OCI-M2 (cell line): ENCODE data around the gene MEIG1.
"Not testable (repeated sequence)": the region's sequence is repeated elsewhere in the genome, so short reads cannot be mapped to it uniquely, and the experiment has no call there.

Source experiments
- DNase-seq: peaks from one replicate; lab custom pipeline; 2025; ENCODE audit not compliant: unreplicated experiment; lab: John Stamatoyannopoulos, UW

MEIG1 gene

DNA sequence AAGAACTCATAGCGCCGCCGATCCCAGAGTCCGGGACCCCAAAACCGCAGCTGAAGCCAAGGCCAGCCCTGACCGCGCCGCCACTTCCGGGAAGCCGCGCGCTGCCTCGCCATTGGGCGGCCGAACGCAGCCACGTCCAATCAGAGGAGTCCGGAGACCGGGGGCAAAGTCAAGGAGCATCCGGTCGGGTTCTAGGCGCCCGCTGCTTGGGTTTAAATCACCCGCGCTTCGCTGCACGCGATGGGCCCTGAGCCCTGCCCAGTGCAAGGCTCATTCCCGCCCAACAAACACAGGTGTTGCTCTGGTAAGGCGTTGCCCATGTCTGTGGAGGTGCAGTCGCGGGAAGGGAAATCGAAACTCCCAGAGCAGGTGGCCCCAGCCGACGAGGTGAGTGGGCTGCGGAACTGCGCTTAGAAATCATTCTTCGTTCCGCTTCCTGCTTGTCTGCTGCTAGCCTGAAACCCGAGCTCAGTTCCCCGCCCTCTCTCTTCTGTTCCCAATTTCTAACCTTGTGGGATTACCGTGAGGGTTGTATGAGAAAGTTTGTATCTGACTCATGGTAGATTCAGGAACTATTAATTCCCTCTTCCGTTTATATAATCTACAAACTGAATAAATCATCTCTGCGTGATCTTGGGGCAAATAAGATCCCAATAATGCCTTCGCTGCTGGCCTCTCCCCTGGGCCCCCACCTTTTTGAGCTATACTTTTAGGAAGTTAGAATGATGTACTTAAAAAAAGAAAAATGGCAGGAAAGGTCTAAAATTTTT, 5.0 kb upstream of the MEIG1 start, which contains the start of gene DCLRE1C:
Gene DCLRE1C (minus strand): TSS at position 96 of the 770 bp plus-strand sequence. CDS start 86 bp downstream, at position 10.
- DNase-seq, result peak; percentile 69

GRCh38 chr10:14954934-14955333, 4.3 kb upstream of the MEIG1 start:
- no peak for DNase-seq

GRCh38 chr10:14958872-14959220, 342 bp upstream of the MEIG1 start:
- no peak for DNase-seq

DNA sequence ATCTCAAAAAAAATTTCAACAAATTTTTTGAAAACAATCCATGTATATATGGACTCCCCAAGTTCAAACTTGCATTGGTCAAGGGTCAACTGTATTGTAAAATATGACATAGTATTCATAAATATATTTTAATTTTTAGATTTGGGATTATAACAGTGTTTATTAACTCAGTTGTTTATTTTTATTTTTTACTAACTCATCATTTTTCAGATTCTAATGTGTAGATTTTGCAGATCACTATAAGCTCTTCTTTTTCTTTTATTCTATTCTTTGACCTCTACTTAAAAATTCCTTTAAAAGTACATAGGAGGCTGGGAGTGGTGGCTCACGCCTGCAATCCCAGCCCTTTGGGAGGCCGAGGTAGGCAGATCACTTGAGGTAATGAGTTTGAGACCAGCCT, 8.7 kb downstream of the MEIG1 start:
- no peak for DNase-seq

DNA sequence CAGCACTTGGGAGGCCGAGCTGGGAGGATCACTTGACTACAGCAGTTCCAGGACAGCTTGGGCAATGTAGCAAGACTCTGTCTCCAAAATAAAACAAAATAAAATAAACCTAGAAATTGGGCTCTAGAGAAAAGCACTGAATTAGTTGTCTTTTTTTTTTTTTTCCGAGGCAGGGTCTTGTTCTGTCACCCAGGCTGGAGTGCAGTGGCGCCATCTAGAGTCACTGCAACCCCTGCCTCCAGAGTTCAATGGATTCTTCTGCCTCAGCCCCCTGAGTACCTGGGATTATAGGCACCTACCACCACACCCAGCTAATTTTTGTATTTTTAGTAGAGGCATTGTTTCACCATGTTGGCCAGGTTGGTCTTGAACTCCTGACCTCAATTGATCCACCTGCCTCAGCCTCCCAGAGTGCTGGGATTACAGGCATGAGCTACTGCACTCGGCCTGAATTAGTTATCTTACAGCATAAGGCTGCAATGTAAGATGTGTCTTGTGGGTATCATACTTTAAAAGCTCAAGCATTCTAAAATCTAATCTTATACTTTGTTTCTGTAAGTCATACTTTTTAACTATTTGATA, 12.8 kb downstream of the MEIG1 start:
- no peak for DNase-seq

GRCh38 chr10:14974153-14974998, 15.2 kb downstream of the MEIG1 start:
- not testable (repeated sequence) for DNase-seq

GRCh38 chr10:14975672-14976273, 16.6 kb downstream of the MEIG1 start:
- DNase-seq, result no peak

DNA sequence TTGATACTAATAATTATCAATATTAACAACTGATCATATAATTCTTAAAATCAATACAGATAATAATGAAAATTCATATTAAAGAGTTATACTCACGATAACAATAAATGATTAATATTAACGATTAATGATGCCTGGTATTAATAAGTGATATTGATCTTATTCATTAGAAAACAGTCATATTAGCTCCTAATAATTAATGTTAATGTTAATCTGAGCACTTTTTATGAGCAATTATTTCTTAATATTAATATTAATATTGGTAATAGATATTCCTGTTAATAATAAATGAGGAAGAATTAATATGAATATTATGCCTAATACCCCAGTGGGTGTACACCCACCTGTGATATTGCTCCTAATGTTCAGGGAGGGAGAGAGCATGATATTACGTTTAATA, 23.6 kb downstream of the MEIG1 start:
- DNase-seq, result no peak

- DNase-seq, result not testable (repeated sequence)
These were observed 30.4 kb downstream of the MEIG1 start for GRCh38 chr10:14989552-14989951.

DNA sequence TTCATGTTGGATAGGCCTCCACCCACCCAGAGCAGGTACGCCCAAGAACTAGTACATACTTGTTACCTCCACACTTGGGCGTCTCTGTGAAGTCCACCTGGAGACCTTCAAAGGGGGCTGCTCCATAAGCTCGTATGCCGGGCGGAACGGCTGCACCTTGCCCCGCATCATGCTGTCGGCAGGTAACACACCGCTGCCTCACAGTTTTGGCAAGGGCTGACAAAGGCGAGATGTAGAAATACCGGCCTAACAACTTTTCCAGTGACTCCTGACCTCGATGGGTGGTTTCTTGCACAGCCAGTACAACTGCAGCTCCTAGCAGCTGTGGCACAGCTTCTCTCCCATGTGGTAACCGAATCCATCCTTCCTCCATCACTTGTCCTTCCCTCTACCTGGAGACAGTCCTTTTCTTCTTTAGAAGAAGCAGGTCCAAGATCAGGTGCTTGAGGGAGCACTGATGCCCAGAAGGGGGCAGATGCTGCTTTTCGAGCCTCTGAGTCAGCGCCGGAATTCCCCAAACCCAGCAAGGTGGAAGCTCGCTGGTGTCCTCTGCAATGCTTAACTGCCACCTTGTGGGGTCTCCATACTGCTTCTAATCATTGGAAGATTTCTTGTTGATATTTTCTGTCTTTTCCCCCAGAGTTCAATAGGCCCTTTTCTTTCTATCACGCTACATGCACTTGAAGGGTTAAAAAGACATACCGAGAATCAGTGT, 32.0 kb downstream of the MEIG1 start:
- not testable (repeated sequence) for DNase-seq

DNA sequence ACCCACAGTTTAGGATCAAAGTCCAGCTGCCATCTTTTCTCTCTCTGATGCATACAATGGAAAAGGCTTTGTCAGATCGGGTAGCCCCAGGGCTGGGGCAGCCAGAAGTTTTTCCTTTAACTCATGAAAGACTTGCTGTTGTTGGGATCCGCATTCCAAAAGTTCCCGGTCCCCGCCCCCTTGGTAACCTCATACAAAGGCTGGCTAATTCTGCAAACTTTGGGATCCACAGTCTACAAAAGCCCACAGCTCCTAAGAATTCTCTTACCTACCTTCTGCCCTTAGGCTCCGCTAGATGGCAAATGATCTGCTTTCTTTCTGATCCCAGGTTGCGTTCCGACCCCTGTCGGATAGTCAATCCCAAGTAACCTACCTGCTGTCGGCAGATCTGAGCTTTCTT, 33.1 kb downstream of the MEIG1 start:
- not testable (repeated sequence) for DNase-seq

DNA sequence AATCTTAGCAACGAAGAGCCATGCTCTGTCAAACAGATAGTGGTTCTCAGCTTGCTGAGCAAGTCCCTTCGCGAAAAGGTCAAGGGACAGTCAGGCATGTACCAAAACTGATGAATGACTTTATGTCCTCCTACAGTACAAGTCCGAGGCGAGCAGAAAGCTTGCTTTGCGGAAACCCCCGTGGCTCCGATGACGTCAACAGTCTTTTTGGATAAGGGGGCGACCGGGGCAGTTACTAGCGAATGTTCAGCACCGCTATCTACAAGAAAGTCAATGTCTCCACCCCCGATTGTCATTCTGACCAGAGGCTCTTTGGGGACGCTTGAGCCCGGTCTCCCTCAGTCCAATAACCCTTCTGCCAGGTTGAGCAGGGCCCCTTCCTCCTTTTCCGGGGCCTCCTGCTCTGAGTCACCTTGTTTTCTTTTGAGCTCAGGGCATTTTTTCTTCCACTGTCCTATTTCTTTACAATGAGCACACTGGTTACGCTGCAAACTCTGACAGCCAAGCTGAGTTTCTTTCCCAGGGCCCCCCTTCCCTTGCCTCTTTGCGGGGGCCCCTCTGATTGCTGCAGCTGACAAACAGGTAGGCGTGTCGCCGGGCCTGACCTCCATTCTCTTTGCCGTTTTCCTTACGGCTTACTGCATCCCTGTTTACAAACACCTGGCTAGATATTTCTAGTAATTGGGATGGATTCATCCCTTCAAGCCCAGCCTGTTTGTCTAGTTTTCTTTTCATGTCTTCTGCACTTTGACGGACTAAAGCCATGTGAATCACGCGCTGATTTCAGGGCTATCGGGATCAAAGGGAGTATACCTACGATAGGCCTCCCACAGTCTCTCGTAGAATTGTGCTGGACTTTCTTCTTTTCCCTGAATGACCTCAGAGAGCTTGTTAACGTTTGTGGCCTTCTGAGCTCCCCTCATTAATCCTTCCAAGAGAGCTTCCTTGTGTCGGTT, 34.6 kb downstream of the MEIG1 start:
- not testable (repeated sequence) for DNase-seq

- no peak for DNase-seq
These were observed 36.9 kb downstream of the MEIG1 start for GRCh38 chr10:14995964-14996565.

GRCh38 chr10:15013530-15013929, 54.3 kb downstream of the MEIG1 start:
- not testable (repeated sequence) for DNase-seq

DNA sequence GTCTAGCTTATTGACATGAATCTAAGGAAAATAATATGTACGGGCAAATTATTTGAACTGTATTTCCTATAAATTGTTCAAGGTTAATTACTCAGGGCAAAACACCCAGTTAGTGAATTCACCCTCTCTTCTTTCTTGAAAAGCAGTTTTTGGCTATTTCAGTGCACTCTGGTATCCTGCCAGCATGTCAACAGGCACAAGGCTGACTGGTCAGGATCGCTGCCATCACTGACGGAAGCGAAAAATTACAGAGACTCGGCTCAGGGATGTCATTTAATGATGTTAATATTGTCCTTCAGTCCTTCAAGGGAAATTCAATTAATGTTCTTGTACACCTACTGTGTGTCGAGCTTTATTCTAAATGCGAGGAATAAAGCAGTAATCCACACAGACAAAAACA, 56.3 kb downstream of the MEIG1 start:
- DNase-seq, result no peak

- DNase-seq, result not testable (repeated sequence)
These were observed 61.8 kb downstream of the MEIG1 start for GRCh38 chr10:15020966-15021365.
